RWPE1 (cell line): ENCODE results near the gene MYH7B.

Source experiments
- CTCF ChIA-PET: fragments of 350-600 bp; sonication (Branson Sonifier 250); formaldehyde crosslinking; extraction: SDS; loops from one replicate; lab custom pipeline; 2021; lab: Yijun Ruan, JAX
- POLR2A ChIA-PET: fragments of 400-600 bp; formaldehyde crosslinking; extraction: SDS; loops from one replicate; lab custom pipeline; 2020; ENCODE audit warnings: antibody characterized with exemption; ENCODE audit not compliant: low non-redundant PET; lab: Yijun Ruan, JAX
- DNase-seq: peaks from one replicate; pipeline ENCODE4 v3.0.0; 2012; ENCODE audit warnings: low spot score
- H3K27ac ChIP-seq: fragments of 450-650 bp; 2 replicates; pipeline ENCODE4 v1.5.1; 2017
- CTCF ChIP-seq: fragments of 450-650 bp; conservative IDR thresholded peaks from 2 replicates; pipeline ENCODE4 v1.5.1; 2017; ENCODE audit warnings: low read depth, mild to moderate bottlenecking

MYH7B gene

GRCh38 chr20:35002426-35003210, 47.0 kb downstream of the MYH7B start:
- DNase-seq, result no peak
- ChIA-PET CTCF (interaction anchor here (1.3 to 2.2 kb wide), 2 partner anchors 8 to 129 kb away, joined by 4 to 13 read pairs; no protein-coding TSS in a partner anchor), POLR2A (no interaction called here)
- no peak for TF ChIP-seq CTCF
- 0 out of 2 replicates have a peak overlapping the region, but pooled peaks have one; percentile 3 for H3K27ac ChIP-seq

DNA sequence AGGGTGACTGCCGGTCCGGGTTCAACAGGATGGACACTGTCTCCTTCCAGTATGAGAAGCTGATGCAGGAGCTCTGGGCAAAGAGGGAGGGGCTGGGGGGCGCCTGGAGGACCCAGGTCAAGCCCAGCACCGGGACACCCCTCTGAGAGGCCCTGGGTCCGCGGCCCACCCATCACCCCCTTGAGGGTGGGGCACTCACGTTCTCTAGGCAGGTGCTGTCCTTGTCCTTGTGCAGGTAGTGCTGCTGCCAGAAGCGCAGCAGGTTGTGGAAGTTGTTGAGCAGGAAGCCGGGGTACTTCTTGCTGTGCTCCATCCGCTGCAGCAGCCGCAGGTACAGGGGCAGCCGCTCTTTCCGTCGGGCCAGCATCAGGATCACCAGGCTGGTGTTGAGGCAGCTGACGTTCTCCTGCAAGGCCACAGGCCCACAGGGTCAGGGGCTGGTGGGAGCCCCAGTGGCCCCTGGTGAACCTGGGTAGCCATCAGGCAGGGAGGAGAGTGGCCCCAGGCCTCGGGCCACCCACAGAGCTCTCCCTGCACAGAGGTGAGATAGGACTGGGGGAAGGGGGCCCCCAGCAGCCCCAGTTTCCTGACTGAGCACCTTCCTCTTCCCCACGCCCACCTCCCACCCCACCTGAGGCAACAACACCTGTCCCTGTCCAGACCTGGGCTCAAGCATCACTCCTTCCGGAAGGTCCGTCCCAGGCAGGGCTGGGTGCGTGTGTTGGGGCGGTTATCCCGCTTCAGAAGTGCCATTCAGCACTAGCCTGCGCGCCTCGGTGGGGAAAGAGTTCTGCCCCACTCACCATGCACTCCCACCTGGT, 47.8 kb downstream of the MYH7B start:
- no peak for TF ChIP-seq CTCF
- POLR2A ChIA-PET, result no interaction called here
- DNase-seq, result no peak
- CTCF ChIA-PET, result interaction anchor here (0.5 kb wide), 1 partner anchor 594 kb away, joined by 3 read pairs; no protein-coding TSS in a partner anchor
- peak overlapping the region; percentile 3; the same call in 1 of the 2 replicates for H3K27ac ChIP-seq

DNA sequence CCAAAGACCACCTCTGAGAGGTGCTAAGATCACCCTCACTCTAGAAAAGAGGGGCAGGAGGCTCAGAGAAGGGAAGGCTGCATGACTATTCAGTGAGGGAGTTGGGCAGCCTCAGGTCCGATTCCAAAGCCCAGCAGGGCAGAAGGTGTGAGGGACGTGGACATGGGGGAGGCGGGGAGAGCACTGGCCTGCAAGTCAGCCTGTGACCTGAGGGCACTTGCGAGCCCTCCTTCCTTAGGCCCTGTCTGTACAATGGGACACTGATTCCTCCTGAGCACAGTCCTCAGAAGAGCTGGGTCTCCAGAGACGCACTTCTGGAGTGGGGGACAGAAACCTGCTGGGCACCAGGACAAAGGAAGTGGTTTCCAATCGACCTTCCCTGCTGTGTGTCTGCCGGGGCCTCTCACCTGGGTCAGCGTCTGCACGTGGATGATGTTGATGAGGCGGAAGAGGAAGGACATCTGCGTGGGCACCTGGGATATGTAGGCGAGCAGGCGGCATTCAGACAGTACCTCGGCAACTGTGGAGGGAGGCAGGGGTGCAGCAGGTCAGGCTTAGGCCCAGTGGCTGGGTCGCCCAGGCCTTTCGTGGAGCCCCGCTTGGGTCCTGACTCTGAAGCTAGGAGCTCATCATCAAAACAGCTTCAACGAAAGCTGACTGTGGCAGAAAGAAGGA, 48.5 kb downstream of the MYH7B start:
- no peak for DNase-seq
- ChIA-PET POLR2A (no interaction called here), CTCF (interaction anchor here (0.5 to 0.7 kb wide), 2 partner anchors 327 to 593 kb away, joined by 3 read pairs; partner anchors contain the start of gene PIGU)
- no peak for TF ChIP-seq CTCF
- peak overlapping the region; percentile 3; the same call in 1 of the 2 replicates for H3K27ac ChIP-seq

GRCh38 chr20:35004749-35005462, 49.2 kb downstream of the MYH7B start:
- POLR2A ChIA-PET, result no interaction called here
- no peak for TF ChIP-seq CTCF
- CTCF ChIA-PET, result interaction anchor here (0.5 to 0.7 kb wide), 3 partner anchors 38 to 328 kb away, joined by 3 to 6 read pairs (median 3); partner anchors contain the start of gene PIGU
- peak overlapping the region; percentile 3 for H3K27ac ChIP-seq
- DNase-seq, result no peak
